HPDE6-E6E7 (cell line): ENCODE data around the gene YY1.
A peak's percentile ranks its signal among the peaks of the same experiment; 100 is the strongest.
"Not testable (repeated sequence)": the region's sequence is repeated elsewhere in the genome, so short reads cannot be mapped to it uniquely, and the experiment has no call there.

Experiments
- DNase-seq: peaks from one replicate; pipeline ENCODE4 v3.0.0; 2011; ENCODE audit warnings: missing footprints; ENCODE audit errors: extremely low spot score

YY1 gene

DNA sequence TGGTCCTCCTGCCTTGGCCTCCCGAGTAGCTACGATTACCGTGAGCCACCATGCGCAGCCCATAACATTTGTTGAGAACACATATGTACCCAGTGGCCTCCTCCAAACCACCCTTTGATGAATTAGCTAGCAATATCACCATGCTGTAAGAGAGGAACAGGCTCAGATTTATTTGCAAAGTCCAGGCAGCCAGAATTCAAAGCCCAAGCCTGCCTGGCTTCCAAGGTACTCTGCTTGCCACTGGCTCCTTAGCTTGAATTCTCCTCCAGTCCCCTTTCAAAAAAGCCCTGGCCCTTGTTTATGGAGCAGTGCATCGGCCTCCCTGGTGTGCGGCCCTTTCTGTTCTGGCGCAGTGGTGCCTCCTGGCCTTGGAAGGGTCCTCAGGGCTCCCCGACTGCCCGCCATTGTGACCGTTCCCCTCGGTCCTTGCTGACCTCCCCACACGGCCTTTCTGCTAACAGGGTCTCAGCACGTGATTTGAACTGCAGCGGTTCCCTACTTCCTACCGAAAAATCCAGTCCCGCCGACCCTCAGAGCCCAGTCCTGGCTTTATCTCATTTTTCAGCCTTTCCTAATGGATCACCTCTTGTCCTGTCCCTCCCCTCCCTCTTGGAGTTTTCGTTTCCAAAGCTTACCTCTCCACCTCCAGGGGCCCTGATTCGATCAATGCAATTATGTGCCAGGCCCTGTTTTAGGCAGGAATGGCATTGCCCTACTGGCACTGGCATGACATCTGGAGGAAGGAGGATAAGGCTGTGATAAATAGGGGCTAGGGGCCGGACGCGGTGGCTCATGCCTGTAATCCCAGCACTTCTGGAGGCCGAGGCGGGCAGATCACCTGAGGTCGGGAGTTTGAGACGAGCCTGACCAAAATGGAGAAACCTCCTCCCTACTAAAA, 45.3 kb downstream of the YY1 start:
- DNase-seq: no peak

DNA sequence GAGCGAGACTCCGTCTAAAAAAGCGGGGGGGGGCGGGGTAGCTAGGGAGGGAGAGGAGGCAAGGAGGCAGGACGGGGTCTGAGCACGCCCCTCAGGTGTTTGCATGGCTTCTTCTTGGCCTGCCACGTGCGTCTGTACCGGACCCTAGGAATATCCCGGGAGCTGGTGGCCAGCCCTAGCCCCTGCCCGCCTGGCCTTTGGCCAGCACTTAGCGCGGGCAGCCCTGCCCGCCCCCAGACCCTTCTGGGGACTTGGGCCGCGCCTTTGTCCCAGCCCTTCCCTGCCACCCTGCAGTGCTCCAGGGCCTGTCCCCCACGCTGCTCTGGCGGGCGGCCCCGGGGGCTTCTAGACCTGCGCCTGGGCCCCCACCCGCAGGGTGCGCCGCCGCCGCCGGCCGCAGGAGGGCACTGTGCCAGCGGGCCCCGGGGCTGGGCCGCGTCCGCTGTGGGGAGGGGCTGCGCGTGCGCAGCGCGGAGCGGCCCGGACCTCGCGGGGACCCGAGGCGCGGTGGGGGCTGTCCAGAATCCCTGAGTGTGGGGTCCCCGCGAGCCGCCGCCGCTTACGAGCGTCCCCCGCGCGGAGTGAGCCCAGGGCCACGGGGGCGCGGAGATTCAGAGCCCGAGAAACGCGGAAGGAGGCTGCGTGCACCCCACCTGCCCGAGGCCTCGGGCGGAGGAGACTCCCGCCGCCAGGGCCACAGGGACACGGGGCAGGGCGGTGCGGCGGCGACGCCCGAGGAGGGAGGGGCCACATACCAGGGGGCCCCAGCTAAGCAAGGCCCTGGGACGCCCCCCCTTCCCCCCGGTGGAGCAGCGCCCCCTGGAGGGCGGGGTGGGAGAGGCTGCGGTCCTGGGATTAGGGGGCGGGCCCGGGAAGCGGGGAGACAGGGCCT, 46.3 kb downstream of the YY1 start:
- DNase-seq: peak; percentile 79

DNA sequence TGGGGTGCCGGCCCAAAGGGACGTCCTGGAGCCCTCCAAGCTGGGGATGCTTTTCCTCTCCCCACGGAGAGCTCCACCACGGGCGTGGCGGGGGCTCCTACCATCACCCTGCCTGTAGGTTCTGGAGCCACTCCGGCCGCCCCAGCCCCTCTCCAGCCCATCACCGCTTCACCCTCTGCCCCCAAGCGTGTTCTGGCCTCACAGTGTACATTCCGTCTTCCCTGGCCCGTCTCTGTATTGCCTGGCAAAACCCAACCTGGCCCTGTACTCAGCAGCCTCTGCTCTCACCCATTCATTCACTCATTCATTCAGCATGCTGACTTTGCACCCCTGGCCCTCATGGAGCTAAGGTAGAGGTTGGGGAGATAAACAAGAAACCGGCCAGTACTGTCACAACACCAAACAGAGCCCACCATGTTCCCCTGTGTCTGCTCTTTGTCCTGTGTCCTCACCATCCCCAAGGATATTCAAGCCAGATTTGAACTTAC, 47.0 kb downstream of the YY1 start:
- no peak for DNase-seq

DNA sequence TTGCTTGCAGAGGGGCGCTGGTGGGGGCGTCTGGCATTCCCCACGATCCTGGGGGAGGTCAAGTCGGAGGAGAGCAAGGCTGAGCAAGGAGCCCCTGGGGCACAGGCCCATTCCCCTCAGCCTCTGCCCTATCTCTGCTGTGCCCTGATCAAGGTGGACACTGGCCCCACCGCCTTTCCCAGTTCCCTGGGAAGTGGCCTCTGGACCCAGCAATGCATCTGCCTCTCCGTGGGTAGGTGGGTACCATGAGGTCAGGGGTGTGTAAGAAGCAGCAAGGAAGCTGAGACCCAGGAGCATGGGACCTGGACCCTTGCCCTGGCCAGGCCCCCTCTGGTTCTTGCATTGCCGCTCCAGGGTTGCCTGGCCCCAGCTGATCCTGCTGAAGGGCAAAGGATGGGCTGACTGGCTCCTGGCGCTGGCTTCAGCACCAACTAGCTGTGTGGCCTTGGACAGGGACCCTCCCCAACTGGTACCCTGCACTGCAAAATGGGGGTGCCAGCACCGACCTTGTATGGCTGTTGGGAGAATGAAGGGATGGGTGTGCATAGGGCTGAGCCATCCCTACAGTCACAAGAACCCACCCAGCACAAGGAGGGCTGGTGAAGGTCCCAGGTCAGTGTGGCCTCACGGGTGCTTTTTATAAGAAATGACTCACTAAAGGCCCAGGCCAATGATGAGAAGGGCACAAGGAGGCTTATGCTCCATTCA, 47.7 kb downstream of the YY1 start:
- no peak for DNase-seq

DNA sequence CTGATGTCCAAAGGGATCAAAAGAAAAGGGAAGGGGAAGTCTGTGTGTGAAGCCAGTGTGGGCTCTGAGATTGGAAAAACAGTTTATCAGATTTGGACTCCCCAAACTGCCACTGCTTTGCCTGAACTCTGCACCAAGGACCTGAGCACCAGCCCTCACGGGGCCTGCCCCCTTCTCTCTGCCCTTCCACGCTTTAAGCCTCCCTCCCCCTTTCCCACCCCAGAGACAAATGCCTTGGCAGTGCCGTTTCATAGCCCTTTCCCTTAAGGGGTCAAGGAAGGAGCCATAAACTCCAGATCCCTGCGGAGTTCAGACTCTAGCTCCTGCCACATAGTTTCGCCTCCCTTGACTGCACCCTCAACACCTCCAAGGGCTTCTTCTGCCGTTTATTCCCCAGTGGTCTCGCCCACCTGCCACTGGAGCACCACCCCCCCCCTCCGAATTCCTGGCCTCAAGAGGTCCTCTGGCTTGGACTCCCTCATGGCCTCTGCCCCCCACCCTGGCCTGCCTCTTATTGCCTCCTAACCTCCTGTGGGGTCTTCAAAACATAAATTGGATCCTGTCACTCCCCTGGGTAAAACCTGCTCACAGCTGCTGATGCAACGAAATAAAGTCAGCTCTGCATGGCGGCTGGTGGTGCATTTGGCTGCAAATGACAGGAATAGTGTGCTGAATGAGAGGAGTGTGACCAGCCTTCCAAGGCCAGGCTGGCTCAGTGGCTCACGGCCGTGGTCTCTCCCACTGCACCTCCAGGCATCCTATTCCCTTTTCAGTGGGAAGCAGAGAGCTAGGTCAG, 48.5 kb downstream of the YY1 start:
- no peak for DNase-seq

DNA sequence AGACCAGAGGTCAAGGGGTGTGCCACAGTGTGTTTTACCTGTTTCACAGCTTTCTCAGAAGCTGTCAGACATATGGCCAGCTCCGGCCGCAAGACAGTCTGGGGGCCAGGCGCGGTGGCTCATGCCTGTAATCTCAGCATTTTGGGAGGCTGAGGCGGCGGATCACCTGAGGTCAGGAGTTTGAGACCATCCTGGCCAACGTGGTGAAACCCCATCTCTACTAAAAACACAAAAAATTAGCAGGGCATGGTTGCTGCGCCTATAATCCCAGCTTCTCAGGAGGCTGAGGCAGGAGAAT, 49.0 kb downstream of the YY1 start:
- not testable (repeated sequence) for DNase-seq

DNA sequence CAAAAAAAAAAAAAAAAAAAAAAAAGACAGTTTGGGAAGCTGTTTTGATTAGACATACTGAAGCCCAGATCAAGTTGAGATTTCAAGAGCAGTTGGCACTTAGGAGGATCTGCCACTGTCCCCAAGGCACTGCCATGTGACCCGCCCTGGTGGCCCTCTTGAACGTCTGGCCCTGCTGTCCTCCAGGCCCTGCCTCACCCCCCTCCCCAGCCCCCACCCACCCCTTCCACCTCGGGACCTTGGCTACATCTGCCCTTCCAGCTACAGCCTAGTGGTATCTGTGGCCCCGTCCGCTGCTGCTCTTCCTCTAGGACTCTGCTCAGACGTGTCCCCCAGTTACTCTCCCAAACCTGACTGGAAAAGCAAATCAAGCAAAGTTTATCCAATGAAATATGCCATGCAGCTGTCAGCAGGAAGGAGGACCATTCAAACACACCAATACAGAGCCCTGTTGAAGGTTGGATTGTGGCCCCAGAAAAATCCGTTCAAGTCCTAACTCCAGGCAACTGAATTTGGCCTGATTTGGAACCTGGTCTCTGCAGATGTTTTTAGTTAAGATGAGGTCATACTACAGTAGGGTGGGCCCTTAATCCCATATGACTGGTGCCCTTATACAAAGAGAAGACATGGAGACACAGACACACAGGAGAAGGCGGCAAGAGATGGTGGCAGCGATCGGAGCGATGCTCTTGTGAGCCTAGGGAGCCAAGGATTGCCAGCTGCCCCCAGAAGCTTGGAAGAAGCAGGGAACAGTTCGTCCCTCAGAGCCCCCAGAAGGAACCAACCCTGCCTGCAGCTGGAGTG, 49.6 kb downstream of the YY1 start:
- no peak for DNase-seq

DNA sequence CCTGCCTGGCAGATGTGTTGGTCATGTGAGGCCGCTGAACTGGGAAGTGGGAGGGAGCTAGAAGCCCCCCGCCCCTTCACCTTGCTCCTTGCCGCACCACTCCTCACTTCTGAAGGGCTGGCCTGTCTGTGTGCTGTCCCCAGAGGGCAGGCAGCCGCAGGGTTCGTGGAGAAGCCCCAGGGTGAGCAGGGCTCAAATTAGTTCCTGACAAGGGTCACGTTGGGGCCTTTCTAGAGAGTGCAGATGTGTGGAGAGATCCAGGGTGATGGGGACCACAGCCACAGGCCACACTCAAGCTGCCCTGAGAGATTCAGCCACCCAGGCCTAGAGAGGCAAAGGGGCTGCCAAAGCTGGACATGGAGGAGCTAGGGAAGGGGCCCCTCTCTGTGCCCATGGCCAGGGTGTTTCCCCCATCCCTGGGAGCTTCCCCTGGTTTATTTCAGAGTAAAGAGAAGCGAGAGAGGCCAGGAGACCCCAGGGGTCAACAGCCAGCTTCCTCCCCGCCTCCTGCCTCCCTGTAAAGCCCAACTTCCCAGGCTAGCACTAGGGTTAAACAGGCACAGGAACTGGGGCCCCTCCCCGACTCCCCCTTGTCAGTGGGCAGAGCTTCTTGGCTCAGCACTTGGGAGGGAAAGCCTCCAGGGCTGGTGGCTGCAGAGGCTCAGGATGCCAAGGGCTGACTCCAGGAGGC, 51.1 kb downstream of the YY1 start:
- DNase-seq: no peak

DNA sequence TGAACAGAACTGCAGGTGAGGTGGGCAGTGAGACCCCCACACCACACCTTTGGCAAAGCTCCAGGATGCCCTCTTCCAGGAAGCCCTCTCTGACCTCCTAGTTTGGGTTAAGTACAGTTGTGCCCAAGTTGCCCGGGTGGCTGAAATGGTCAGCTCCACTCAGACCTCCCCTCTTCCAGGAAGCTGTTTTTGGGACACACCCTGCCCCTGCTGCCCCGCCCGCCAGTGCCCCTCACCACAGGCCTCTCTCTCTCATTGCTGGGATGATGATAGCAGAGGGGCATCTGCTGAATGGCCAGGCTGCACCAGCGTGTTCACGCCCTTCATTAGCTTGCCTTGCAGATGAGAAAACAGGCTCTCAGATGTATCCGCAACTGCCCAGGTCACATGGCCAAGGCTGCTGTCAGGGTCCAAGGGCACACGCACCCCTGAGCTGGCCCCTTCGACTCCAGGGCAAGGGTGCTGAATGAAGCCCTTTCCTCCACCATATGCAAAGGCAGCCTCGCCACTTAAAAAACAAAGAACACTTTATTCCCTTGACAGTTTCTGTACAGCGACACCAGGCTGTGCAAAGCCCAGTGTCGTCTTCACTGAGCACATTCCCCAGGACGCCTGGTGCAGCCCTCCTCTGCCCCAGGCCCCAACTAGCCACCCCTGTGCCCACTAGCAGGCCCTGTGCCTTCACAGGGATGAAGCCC, 51.8 kb downstream of the YY1 start:
- DNase-seq: no peak

DNA sequence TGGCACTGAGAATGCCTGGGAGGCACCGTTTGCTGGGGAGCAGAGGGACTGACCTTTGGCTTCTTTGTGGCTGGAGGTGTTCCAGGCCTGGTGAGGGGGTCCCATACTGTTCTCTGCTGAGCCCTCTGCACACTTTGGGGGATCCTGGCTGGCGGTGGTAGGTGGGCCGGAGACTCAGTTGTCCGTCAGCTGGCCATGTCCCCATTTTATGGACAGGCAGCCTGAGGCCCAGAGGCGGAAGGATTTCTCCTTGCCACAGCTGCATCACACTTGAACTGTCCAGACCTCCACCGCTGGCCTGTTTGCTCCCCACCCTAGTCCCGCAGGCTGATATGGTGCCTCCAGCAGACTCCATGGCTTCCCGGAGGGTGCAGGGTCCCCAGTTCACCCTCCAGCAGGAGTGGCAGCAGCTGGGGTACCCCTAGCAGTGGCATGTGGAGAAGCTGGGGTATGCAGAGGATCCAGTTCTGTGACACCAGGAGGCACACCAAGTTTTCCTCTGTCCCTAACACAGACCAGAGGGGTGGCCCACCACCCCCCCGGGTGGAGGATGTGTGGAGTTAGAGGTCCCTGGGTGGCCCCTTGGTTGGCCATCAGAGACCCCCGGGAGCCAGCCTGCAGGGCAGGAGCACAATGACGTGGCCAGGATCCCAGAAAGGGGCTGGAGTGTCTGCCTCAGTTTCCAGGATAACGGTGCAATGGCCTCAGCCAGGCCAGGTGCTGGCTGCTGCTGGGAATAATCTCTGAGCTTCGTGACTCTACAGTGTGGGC, 52.5 kb downstream of the YY1 start:
- no peak for DNase-seq

DNA sequence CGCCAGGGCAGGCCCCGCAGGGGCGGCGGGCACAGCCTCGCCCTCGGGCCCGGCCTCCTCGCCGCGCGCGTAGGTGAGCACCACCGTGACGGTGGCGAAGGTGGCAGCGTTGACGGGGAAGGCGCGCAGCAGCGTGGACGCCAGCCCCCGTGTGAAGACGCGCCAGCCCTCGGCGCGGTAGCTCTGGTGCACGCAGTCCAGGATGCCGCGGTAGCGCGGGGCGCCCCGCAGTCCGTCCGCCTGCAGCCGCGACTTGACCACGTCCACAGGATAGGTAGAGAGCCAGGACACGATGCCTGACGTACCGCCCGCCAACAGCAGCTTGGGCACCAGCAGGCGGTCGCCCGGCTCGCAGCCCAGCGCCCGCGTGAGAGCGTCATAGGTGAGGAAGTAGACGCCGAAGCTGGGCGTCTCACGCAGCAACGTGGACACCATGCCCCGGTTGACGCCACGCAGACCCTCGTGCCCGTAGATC, 53.4 kb downstream of the YY1 start:
- no peak for DNase-seq

DNA sequence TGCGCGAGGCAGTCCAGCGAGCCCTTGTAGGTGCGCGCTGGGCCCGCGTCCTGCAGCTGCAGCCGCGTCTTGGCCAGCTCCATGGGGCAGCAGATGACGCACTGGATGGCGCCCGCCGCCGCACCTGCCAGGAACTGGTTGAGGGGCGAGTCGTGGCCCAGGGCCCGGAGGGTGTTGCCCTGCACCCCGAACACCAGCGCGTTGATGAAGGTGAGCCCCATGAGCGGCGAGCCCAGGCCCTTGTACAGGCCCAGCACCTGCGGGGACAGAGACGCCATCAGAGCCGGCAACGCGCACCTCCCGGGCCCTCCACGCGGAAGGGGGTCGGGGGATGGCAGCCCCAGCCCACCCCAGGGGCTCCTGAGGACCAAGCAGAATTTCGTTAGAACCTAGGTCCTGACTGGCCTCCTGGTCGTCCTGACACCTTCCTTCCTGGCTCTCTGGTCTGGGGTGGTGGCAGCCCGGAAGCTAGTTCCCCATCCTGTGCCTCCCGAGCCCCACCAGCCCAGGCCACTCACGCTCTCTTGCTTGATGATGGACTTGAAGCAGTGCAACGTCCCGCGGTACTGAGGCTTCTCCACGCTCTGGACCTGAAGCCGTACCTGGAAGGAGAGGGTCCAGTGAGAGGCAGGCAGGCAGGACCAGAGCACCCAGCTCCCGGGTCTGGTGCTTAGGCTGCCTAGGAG, 54.0 kb downstream of the YY1 start:
- DNase-seq: no peak

DNA sequence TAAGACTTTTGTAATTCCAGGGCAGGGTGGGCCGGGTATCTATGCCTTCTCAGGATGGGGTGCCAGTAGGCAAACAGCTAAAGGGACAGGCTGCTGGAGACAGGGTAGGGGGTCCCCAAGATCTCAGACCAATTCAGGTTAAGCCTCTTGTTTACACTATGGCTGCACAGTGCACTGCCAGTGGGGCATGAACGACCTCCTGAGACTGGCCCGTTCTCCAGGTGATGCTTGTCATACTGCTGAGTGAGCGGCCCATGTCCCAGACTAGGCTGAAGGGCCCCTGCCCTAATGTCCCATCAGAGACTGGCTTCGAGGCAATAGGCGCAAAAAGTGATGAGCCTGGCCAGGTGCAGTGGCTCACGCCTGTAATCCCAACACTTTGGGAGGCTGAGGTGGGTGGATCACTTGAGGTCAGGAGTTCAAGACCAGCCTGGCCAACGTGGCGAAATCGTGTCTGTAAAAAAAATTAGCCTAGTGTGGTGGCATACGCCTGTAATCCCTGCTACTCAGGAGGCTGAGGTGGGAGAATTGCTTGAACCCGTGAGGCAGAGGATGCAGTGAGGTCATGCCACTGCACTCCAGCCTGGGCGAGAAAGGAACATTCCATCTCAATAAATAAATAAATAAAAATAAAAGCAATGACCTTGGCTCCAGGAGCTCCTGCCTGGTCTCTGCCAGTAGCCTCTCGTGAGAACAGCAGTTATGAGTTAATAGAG, 54.7 kb downstream of the YY1 start:
- no peak for DNase-seq

DNA sequence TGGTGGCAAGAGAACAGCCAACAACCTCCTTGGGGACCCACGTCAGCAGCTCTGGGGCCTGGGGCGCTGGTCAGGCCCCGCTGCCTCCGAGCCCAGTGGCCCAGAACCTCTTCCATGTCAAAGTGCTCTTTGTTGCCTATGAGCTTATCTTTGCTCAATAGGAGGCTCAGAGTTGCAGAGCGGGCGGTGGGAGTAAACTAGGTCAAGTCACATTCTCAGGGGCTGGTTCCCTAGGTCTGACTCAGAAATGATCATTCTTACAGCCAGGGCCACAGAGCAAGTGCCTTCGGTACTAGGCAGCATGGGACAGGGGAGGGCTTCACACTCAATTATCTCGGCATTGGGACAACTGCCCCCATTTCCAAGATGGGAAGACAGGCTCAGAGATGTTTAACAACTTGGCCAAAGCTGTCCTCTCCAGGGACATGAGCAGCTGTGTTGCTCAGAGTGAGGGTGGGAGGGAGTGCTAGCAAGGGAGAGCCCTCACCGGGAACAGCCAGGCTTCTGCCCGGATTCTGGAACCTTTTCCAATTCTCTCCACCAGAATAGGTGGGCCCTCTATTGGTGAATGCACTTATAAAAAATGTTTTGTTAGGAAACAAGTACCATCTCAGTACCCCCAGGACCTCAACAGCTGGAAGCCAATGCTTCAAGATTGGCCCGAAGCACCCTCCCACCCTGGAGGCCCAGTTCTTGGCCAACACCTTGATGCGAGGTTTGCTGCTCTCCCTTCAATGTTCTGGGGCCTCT, 55.4 kb downstream of the YY1 start:
- DNase-seq: no peak

DNA sequence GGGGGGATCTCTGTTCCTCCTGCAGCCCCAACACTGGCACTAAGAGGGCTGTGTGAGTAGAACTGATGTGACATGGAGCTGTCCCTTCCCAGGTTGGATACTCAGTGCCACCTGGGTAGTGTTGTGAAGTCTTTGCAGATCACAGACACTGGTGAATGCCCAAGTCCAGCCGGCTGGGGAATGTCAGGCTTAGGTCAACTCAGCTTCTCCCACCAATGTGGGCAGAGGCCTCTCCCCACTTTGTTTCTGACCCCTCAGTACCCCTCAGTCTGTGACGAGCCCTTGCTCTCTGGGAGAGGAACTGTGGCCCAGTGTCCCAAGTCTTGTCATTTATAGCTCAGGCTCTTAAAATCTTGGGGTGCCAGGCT, 56.0 kb downstream of the YY1 start:
- DNase-seq: no peak

DNA sequence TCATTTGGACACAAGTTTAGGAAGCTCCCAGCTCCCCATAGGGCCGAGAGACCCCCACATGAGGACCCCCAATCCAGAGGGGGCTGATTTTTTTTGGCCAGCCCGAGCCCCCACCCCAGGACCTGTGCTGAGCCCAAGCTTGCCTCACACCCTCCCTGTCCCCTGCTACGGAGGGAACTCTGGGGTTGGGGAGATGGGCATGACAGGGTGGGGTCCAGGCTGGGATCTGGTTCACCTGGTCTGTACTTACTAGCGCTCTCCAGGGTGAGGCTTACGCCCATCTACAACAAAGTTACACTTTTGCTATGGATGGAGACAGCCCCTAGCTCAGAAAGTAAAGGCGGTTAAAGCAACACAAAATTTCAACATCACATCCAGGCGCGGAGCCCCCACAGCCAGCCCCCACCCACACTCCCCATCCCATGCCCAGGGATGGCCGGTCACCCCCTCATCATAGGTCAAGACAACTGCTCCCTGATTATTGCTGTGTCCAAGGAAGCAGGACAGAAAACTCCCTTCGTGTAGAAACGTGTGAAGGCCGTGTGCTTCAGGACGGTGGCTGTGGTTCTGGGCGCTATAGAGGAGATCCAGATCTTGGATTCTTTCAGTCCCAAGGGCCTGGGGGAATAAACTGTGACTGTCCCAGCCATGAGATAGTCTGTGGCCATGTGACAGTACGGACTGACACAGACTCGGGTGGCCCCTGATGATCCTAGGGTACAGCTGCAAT, 56.6 kb downstream of the YY1 start:
- DNase-seq: no peak
